ENCODE measurements around the gene MZT2B.
"Not testable (repeated sequence)": the region's sequence is repeated elsewhere in the genome, so short reads cannot be mapped to it uniquely, and the experiment has no call there.

The MZT2B gene

DNA sequence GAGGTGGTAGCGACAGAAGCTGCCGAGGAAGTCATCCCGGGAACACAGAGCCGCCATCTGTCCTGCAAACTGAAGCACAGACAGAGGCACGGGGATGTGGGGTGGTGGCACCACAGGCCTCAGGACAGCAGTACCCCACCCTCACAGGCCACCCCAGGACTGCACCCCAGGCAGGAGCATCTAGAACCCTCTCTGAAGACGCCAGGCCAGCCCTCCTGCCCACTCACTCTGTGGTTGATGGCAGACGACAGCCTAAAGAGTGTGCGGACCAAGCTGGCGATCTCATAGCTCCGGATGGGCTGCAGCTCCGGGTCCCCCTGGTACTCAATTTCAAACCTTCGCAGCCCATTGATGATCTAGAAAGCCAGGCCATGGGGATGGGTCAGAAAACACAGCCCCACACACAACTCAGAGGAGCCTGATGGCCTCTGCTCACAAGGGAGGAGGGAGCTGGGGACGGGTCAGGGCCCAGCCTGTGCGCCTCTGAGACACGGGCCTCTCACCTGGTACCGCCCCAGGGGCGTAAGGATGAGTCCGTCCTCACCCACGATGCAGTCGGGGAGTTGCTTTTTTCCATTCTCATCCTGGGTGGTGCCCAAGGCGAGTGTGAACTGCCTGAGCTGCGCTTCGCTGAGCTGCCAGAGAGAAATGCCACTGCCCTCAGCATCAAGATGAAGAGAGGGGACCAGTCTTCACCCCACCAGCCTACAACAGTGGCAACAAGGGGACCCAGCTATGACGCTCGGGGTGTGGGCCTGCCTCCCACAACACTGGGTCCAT lies 29.1 kb upstream of the MZT2B start:
- DNase-seq, result no peak

DNA sequence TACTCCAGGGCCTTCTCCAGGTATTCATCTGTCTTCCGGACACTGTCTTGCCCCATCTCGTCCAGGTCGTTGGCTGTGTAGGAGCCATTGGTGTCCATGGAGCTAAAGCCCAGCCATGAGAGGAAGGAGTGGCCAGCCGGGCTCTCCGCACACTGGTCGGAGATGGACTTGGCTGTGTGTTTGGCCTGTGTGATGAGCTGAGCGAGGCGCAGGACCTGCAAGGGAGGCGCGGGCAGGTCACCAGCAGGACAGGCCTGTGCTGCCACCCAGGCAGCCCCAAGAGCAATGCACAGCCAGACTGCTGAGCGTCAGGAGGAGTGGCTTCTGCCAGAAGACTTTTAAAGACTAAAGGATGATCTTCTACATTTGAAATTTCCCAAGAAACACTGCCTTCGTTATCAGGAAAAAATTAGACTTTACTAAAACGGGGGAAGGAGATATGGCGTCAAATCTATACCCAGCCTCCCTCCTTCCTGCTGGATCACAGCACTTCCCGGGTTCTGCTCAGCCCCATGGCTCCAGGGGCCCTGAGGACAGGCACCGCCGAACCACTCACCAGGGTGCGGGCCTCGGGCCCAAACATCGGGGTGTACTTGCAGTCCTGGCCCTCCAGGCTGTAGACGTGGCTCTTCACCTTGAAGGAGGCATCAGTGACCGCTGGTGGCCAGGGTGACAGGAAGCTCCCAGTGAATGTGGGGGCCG lies 28.2 kb upstream of the MZT2B start:
- not testable (repeated sequence) for DNase-seq

DNA sequence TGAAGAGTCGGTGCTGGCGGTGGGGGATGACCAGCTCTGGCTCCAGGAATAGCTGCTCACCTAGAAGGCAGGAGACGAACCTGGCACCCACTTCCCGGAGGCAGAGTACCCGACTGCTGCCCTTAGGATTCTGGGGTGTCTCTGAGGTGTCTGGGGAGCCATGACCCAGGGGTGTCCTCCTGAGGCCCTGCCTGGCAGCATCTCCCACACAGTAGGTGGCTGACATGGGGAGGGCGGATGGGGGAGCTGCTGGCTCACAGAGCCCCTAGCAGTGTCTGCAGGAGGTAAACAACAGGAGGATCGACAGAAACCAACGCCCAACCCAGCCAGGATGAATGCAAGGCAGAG lies 27.7 kb upstream of the MZT2B start:
- DNase-seq, result not testable (repeated sequence)

DNA sequence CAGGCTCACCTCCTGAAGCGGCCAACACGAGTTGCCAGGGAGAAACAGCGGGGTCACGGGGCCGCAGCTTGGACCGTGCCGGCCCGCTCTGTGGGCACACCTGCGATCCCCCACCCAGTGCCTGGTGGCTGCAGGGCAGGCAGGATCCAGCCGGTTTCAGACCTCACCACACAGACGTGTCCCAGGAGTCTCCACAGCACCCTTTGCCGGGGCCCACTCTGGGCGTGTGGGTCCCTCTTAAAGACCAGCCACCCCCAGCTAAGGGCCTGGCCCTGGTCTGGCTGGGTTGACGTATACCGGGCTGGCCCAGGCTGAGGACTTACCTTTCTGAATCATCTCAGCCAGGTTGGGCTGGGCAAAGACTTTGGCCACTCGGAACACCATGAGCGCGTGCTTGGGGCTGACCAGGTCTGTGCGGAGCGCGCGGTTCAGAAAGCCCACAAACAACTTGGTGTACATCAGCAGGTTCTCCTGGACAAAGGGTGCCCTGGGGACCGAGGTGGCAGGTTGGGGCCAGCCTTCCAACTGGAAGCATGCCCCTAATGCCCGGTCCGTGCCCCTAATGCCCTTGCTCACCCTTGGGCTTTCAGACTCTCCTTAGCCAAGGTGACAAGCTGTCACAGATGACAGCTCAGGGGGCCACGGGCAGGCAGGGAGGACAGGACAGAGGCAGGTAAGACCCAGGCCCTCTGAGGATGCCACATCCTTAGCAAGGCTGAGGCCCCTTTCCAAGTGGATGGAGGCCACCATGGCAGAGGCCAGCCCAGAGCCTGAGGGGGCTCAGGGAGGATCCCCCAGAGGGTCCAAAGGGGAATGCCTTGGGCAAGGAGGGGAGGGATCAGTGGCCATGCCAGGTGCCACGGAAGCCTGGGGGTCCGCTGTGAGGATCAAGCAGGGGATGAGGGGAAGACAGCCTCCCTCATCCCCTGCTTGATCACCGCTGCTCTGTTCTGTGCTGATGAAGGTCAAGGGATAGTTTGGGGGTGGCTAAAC lies 27.0 kb upstream of the MZT2B start:
- DNase-seq, result no peak

DNA sequence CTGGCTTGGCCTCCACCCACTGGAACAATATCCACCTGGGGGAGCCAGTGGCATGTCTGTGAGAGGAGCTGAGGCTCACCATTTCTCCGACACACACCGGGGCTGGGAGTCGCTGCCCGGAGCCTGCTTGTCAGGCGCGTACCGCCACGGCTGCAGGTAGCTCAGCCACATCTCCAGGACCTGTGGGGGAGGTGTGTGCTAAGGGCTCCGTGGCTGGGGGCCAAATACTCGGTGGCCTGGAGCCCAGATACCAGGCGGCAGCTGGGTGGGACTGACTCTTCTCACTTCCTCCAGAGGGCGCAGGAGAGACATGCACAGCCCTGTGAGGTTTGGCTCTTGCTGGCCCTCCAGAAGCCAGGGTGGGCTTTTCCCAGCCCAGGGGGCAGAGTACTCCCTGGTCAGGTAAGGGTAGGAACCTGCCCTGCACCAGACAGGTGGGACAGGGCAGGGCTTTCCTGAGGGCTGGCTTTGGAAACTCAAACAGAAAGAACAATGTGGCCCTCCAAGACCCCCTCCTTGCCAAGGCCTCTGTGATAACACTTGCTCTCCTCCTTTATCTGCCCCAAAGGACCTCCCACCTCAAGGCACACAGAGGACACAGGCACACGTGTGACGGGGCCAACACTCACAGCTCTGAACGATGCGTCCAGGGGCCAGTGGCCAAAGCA lies 26.0 kb upstream of the MZT2B start:
- peak; percentile 19 for DNase-seq

DNA sequence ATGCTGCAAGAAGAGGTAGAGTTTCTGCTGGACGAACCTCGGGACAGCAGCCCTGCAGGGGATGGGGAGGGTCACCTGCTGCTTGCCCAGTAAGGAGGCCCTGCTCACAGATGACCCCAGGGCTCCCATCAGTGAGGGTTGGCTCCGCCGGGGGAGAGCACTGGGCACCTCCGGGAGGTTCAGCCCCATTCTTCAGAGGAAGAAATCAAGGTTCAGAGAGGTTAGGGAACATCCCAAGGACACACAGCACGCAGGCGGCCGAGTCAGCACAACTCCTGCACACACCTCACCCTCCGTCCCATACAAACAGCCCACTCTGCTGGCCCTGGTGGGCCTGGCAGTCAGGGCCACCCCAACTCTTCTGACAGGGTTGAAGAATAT lies 25.4 kb upstream of the MZT2B start:
- DNase-seq, result no peak

DNA sequence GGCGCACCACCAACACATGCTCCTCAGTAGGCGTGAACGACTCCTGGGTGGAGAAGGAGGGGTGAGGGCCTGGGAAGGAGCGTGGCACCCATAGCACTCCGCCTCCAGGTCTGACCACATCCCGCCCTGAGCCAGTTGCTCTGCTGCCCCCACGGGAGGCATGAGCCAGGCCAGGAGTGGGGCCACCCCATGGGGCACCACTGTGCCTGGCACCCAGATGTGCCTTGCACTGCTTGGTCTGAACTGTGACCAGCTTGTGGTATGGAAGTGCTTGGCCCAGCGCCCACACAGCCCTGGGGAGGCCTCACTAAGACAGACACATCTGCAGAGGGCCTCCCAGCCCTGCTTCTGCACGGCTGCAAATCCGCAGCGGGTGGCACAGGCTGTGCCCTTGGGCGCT lies 24.7 kb upstream of the MZT2B start:
- DNase-seq, result not testable (repeated sequence)

DNA sequence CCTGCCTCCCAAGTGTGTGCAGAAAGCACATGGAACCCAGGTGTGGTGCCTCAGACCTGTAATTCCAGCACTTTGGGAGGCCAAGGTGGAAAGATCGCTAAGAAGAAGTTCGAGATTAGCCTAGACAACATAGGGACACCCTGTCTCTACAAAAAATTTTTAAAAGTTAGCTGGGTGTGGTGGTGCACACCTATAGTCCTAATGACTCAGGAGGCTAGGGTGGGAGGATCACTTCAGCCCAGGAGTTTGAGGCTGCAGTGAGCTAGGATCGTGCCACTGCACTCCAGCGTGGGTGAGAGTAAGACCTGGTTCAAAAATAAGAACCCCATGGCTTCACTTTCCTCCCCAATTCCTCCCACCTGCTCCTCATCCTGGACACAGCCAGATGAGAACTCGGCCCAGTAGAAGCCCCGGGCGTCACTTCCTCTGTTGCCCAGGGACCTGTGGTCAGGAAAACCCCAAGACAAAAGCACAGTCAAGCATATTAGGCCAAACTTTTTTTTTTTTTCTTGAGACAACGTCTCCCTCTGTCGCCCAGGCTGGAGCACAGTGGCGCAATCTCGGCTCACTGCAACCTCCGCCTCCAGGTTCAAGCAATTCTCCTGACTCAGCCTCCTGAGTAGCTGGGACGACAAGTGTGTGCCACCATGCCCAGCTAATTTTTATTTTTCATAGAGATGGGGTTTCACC lies 24.1 kb upstream of the MZT2B start:
- not testable (repeated sequence) for DNase-seq

DNA sequence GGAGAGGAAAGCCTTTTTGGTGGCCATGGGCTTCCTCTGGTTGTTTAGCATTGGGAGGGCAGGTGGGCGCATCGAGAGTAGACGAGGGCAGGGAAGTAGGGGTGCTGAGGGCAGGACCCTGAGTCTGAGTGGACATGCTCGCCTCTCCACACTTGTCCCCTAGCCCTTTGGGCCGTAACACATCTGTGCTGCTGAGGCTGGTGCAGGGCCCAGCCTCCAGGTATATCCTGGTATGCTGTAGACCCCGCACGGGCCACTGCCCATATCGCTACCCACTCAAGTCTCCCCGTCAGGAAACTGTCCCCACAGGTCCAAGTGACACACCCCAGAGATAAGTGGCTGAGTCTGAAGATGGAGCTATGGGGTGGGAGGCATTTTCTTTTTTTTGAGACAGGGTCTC lies 23.4 kb upstream of the MZT2B start:
- no peak for DNase-seq

DNA sequence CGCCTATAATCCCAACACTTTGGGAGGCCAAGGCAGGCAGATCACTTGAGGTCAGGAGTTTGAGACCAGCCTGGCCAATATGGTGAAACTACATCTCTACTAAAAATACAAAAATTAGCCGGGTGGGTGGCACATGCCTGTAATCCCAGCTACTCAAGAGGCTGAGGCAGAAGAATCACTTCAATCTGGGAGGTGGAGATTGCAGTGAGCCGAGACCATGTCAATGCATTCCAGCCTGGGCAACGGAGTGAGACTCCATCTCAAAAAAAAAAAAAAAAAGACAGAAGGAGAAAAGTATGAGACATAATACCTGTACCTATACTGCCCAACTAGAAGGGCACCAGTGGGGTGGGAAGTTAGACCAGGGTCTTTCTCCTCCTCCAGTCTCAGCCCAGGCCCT lies 22.7 kb upstream of the MZT2B start:
- not testable (repeated sequence) for DNase-seq

DNA sequence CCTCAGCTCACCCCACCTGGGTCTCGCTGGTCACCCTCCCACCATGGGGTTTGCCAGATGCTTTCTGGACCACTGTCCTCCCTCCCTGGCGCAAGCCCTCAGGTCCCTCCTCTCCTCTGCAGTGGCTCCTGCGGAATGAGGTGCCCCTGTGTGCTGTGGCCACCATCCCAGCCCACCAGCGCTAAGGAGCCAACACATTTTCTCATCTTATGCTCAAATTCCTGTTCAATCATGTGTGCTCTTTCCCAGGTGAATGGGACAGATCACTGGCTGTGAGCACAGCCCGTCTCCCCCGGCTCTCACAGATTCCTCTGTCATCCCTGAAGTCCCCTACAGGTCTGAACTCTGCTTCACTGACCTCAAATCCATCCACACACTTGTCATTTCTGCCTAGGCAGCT lies 21.9 kb upstream of the MZT2B start:
- no peak for DNase-seq

DNA sequence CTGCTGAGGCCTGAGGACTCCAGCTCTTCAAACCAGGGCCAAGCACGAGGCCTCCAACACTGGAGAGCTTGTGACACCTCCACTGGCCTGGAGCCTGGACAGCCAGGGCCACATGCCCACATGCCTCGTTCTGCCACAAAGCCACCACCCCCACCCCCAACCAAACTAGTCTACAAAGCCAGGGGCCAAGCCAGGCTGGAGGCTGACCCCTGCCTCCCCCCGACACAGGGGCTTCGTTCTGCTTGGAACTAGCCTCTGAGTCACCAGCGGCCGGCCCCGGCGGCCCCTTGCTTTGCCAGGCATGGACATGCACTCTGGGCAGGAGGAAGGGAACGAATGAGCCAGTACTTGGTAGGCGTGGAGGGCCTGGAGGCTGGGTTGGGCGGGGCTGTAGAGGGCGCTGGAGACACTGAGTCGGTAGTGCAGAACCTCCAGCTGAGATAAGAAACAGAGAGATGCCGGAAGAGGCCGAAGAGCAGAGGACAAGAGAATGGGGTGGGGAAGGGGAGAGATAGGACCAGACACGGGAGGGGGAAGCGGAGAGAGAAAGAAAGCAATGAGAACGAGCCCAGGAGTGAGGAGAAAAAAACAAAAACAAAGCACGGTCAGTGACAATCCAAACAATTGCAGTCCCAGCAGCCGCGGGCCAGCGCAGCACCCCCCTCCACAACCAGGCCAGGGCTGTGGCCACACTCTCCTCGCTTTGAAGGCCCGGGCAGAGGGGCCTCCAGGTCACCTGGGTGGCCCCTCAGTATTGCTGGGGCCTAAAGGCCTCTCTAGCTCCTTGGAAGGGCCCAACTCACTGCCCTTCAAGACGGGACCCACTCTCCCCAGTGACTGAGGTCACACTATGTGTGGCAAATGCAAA lies 21.0 kb upstream of the MZT2B start:
- DNase-seq, result not testable (repeated sequence)

DNA sequence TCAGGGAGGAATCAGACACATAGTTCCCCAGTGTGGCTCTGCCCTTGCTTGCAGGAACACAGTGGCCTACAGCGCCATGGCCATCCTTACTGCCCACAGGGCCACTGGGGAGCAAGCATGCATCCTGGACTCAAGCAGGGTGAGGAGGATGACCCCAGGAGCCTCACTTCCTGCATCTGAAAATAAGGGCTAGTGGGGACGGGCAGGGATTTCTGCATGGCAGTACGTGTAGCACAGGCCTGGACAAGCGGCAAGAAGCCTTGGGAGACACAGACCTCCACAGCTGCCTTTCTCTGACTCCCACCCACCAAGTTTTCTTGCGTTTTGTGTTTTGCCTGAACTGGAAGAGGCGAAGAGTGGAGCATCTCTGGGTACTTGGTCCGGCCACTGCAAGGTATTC lies 19.6 kb upstream of the MZT2B start:
- not testable (repeated sequence) for DNase-seq

DNA sequence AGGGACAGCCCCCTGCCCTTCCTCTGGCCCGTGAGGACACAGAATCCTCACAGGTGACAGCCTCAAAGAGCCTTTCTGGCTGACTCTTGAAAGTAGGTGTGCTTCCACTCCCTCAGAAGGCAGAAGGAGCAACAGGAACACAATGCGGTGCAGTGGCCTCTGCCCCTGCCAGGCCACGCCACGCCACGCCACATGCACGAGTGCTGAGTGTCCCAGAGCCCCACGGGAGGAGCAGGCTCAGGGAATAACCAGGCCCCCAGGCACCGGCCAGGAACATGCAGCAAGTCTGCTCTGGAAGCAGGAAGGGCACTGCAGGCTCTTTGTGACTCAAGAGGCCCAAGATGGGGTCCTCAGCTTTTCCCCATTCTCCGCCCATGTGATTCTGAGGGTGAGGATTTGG lies 19.1 kb upstream of the MZT2B start:
- DNase-seq, result no peak

DNA sequence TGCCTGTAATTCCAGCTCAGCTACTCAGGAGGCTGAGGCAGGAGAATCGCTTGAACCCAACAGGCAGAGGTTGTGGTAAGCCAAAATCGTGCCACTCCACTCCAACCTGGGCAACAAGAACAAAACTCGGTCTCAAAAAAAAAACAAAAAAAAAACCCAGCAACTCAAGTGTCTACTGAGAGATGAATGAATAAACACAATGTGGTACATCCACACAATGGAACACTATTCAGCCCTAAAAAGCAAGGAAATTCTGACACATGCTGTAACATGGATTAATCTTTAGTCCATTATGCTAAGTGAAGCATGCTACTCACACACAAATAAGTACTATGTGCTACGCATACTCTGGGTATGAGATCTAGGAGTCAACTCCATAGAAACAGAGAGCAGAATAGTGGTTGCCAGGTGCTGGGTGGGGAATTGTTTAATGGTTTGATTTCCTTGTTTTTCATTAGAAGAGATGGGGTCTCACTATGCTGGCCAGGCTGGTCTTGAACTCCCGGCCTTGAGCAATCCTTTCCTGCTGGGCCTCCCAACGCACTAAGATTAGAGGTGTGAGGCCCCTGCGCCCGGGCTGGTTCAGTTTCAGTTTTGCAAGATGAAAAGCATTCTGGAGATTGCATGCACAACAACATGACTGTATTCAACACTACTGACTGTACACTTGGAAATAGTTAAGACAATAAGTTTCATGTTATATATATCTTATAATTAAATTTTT lies 16.6 kb upstream of the MZT2B start:
- DNase-seq, result no peak

DNA sequence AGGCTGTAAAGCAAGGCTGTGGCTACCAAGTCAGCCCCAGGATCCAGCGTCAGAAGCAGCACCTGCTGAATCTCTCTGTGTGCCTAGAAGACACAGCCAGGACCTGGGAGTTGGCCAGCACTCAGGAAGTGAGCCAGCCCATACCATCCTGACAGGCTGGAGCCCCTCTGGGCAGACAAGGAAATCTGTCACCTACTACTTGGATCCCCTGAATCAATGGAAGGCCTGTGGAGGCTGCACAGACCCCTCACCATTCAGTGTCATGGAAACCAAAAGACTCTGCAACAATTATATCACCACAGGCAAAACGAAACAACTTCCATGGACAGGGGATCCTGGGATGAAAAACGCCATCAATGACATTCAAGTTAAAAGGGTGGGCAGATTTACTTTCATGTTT lies 15.5 kb upstream of the MZT2B start:
- DNase-seq, result not testable (repeated sequence)

DNA sequence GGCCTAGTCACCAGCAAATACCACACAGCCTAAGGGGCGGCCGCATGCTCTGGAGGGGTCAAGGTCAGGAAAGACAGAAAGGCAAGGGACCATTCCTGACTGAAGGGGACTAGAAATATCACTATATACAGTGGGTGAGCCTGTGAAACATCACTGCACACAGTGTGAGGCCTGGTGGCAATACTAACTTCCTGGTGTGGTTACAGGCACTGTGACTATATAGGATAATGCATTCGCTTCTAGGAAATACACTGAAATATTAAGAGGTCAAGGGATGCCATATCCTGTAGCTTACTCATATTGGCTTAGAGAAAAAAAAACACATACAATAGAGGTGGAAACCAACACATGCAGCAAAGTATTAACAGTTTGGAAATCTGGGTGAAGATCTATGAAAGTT lies 12.9 kb upstream of the MZT2B start:
- not testable (repeated sequence) for DNase-seq

DNA sequence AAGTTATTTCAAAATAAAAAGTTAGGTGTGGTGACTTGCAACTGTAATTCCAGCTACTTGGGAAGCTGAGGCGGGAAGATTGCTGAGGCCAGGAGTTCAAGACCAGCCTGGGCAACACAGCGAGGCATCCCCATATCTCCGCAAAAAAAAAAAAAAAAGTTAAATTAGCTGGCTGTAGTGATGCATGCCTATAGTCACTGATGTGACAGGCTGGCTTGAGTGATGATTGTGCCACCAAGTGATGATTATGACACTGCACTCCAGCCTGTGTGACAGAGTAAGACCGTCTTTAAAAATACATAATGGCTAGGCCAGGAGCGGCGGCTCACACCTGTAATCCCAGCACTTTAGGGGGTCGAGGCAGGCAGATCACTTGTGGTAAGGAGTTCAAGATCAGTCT lies 12.2 kb upstream of the MZT2B start:
- no peak for DNase-seq

DNA sequence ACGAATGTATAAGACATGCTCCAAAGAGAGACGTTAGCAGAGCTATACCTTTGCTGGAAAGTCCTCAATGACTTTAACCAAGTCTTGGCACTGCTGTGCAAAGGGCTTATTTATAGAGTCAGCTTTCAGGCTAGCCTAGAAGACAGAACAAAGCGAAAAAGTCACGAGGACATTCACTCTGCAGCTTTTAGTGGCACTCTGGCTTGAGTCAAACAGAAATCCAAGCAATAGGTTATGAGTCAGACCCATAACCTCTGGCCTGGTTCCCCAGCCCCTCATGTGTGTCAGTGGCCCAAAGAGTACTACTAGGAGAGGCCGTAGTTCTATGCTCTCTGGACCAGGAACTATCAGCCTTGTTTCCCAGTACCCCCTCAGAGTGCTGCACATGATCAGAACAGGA lies 7.2 kb upstream of the MZT2B start:
- not testable (repeated sequence) for DNase-seq
